GM23248 (cell line): Measurements from ENCODE around the gene SEMA3F. TPM values are rescaled to one million over a fixed set of nuclear protein-coding genes. Genes with fewer than 3 reads are reported as not detected.

Experiments
- DNase-seq: peaks from one replicate; pipeline ENCODE4 v3.0.0-alpha.2; 2015
- H2AFZ ChIP-seq: fragments of 200-600 bp; sonication (generic); 2 replicates; pipeline ENCODE4 v1.6.1; 2016; ENCODE audit warnings: antibody characterized with exemption
- H3F3A ChIP-seq: fragments of 200-600 bp; sonication (generic); 2 replicates; pipeline ENCODE4 v1.6.1; 2016; ENCODE audit warnings: mild to moderate bottlenecking, antibody characterized with exemption, mixed run types; ENCODE audit not compliant: insufficient read depth
- H3K27ac ChIP-seq: fragments of 200-600 bp; sonication (generic); 2 replicates; pipeline ENCODE4 v1.5.1; 2016; ENCODE audit warnings: mild to moderate bottlenecking
- H3K27me3 ChIP-seq: fragments of 200-600 bp; sonication (generic); replicated peaks from 2 replicates; pipeline ENCODE4 v1.6.1; 2016; ENCODE audit warnings: mild to moderate bottlenecking; ENCODE audit not compliant: insufficient read depth
- H3K36me3 ChIP-seq: fragments of 200-600 bp; sonication (generic); 2 replicates; pipeline ENCODE4 v1.6.1; 2016; ENCODE audit warnings: low read depth, mild to moderate bottlenecking
- H3K4me1 ChIP-seq: fragments of 200-600 bp; sonication (generic); 2 replicates; pipeline ENCODE4 v1.6.1; 2016; ENCODE audit warnings: mild to moderate bottlenecking; ENCODE audit not compliant: insufficient read depth
- H3K4me2 ChIP-seq: fragments of 200-600 bp; sonication (generic); one replicate; pipeline ENCODE4 v1.6.1; 2016; ENCODE audit warnings: mild to moderate bottlenecking; ENCODE audit not compliant: unreplicated experiment
- H3K4me3 ChIP-seq: fragments of 200-600 bp; sonication (generic); 2 replicates; pipeline ENCODE4 v1.5.1; 2016; ENCODE audit warnings: mild to moderate bottlenecking
- H3K79me2 ChIP-seq: fragments of 200-600 bp; sonication (generic); 2 replicates; pipeline ENCODE4 v1.6.1; 2016; ENCODE audit warnings: mild to moderate bottlenecking; ENCODE audit not compliant: insufficient read depth
- H3K9ac ChIP-seq: fragments of 200-600 bp; sonication (generic); 2 replicates; pipeline ENCODE4 v1.6.1; 2016; ENCODE audit warnings: mild to moderate bottlenecking
- H3K9me2 ChIP-seq: fragments of 200-600 bp; sonication (generic); 2 replicates; pipeline ENCODE4 v1.6.1; 2016; ENCODE audit warnings: mixed run types, mild to moderate bottlenecking, moderate library complexity; ENCODE audit not compliant: insufficient read depth
- H3K9me3 ChIP-seq: fragments of 200-600 bp; sonication (generic); one replicate; pipeline ENCODE4 v1.6.1; 2017; ENCODE audit warnings: low read depth
- H4K20me1 ChIP-seq: fragments of 200-600 bp; sonication (generic); 2 replicates; pipeline ENCODE4 v1.6.0; 2016; ENCODE audit not compliant: insufficient read depth
- EZH2 ChIP-seq: fragments of 200-600 bp; sonication (generic); IDR thresholded peaks from 2 replicates; pipeline ENCODE4 v1.6.1; 2018; ENCODE audit warnings: antibody characterized with exemption, mild to moderate bottlenecking; ENCODE audit not compliant: insufficient read depth, poor library complexity, severe bottlenecking
- EZH2phosphoT487 ChIP-seq: fragments of 200-600 bp; sonication (generic); IDR thresholded peaks from 2 replicates; pipeline ENCODE4 v1.6.1; 2018; ENCODE audit warnings: antibody characterized with exemption, moderate library complexity, mild to moderate bottlenecking, low read depth; ENCODE audit not compliant: insufficient read depth
- WGBS, 2 experiments: methylation state at CpG; one replicate each; pipeline ENCODE4 v1.1.6; 2015 to 2017; ENCODE audit warnings: low lambda C conversion rate in 2 of 2, low coverage in 1 of 2; ENCODE audit errors: missing lambda C conversion rate in 2 of 2; 5-methylcytosine and 5-hydroxymethylcytosine counted together
- in situ Hi-C: fragments of 300-500 bp; cut with MboI; formaldehyde crosslinking; loops from 2 replicates; pipeline ENCODE4 v1.15.0; 2020
- polyA plus RNA-seq: library from polyadenylated mRNA; unstranded; fragments of >200 nt; fragmentation: Nextera tagmentation; extraction: Ambion mirVana; gene quantifications from 2 replicates; pipeline ENCODE4 v1.2.1, GENCODE V29; 2016
- total RNA-seq: library from RNA; depleted of rRNA; stranded (reverse); fragments of >200 nt; shearing (Covaris generic); gene quantifications from 2 replicates; pipeline ENCODE4 v1.2.3, GENCODE V29; 2014

Gene SEMA3F
- total and polyA plus RNA-seq, 2 experiments from 2014 or later: 0.54 to 3.2 TPM

- Histone ChIP-seq H3K79me2 (no peaks in the 10 kb centered on the region), H3K9me2 (no peaks in the 10 kb centered on the region), H3F3A (no peaks in the 10 kb centered on the region), H3K9ac (no peak overlapping the region), H3K9me3 (no peaks in the 10 kb centered on the region), H3K27ac (no peak overlapping the region), H3K27me3 (peaks cover 6% of the 10 kb centered on the region), H3K4me1 (no peaks in the 10 kb centered on the region), H4K20me1 (no peaks in the 10 kb centered on the region), H3K4me3 (no peak overlapping the region), H3K36me3 (no peaks in the 10 kb centered on the region), H3K4me2 (no peak overlapping the region), H2AFZ (no peak overlapping the region)
- WGBS, 2 experiments: 82 to 84% methylated on average over 17 to 18 of the region's 18 CpGs
- in situ Hi-C loops: no loop called here
- TF ChIP-seq EZH2phosphoT487 (no peak), EZH2 (no peak)
- DNase-seq: no peak
These were observed 4.0 kb upstream of the SEMA3F start for GRCh38 chr3:50150863-50151686.

DNA sequence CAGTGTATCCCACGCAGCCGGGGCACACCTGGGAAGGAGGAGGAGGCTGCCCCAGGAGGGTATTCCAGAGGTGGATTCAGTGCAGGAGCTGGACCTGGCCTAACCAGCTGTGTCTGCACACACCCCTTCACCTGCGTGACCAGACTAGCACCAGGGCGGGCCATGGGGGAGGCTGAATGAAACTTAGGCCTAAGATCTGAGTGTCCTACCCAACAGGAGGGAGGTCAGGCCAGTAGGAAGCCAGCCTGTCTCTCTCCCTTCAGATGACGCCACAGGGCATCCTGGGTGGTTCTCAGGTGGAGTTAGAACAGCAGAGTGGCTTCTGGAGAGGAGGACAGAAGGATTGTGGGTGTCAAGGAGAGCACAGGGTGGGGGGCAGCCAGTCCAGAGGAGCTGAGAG is 3.4 kb upstream of the SEMA3F start:
- H2AFZ ChIP-seq: no peak overlapping the region
- H3K79me2 ChIP-seq: no peaks in the 10 kb centered on the region
- H3K9me2 ChIP-seq: no peaks in the 10 kb centered on the region
- H3K4me3 ChIP-seq: no peak overlapping the region
- no peaks in the 10 kb centered on the region for H3K36me3 ChIP-seq
- no peak overlapping the region for H3K9ac ChIP-seq
- H3K4me2 ChIP-seq: no peak overlapping the region
- H3F3A ChIP-seq: no peaks in the 10 kb centered on the region
- WGBS, 2 experiments: 67 to 80% methylated on average over 4 to 5 of the region's 5 CpGs
- H3K4me1 ChIP-seq: no peaks in the 10 kb centered on the region
- no peak for DNase-seq
- in situ Hi-C loops: no loop called here
- H3K27me3 ChIP-seq: peaks cover 8% of the 10 kb centered on the region
- H4K20me1 ChIP-seq: no peaks in the 10 kb centered on the region
- TF ChIP-seq EZH2 (no peak), EZH2phosphoT487 (no peak)
- H3K27ac ChIP-seq: no peak overlapping the region
- no peaks in the 10 kb centered on the region for H3K9me3 ChIP-seq

DNA sequence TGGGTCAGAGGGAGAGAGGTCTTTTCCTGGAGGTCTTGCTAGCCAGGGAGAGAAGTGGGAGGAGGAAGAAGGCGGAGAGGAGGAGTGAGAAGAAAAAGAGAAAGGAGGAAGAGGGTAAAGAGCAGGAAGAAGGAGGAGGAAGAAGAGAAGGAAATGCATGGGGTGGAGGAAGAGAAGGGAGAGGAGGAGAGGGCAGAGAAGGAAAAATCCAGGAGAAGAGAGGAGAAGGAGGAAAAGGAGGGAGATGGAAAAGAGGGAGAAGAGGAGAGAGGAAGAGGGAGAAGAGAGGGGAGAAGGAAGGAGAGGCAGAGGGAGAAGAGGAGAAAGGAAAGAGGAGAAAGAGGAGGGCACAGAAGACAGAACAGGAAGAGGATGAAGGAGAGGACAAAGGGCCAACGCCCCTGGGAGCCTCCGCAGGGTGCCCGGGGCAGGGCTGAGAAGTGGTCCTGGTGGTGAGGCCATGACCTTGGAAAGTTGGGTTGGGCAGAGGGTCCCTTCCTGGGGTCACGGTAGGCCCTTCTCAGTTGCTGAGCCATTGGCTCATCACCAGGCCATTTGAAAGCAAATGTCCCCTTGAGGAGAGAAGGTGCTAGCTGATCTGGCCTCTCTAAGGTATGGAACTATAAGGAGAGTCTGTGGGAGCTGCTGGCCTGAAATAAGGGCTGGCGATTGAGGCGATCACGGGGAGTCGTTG is 1.2 kb upstream of the SEMA3F start:
- no peaks in the 10 kb centered on the region; the same call in 1 of the 2 replicates for H3K4me1 ChIP-seq
- no peak for DNase-seq
- no peak for TF ChIP-seq EZH2phosphoT487
- TF ChIP-seq EZH2: no peak
- 76 to 83% methylated on average over 9 of the region's 9 CpGs for WGBS, 2 experiments
- peaks cover 8% of the 10 kb centered on the region for H3K27me3 ChIP-seq
- no peaks in the 10 kb centered on the region for H3K79me2 ChIP-seq
- H2AFZ ChIP-seq: no peak overlapping the region
- H3K9ac ChIP-seq: no peak overlapping the region
- no peaks in the 10 kb centered on the region for H3K9me2 ChIP-seq
- H3K27ac ChIP-seq: no peak overlapping the region
- H3K4me2 ChIP-seq: no peak overlapping the region
- in situ Hi-C loops: no loop called here
- no peaks in the 10 kb centered on the region for H3K9me3 ChIP-seq
- no peak overlapping the region for H3K4me3 ChIP-seq
- H3K36me3 ChIP-seq: no peaks in the 10 kb centered on the region
- no peaks in the 10 kb centered on the region for H3F3A ChIP-seq
- H4K20me1 ChIP-seq: no peaks in the 10 kb centered on the region

GRCh38 chr3:50154476-50154839 is 666 bp upstream of the SEMA3F start:
- Histone ChIP-seq H3K79me2 (no peaks in the 10 kb centered on the region), H3F3A (no peaks in the 10 kb centered on the region), H2AFZ (no peak overlapping the region), H3K9me3 (no peaks in the 10 kb centered on the region), H3K4me1 (no peaks in the 10 kb centered on the region; the same call in 1 of the 2 replicates), H4K20me1 (no peaks in the 10 kb centered on the region), H3K27me3 (peaks cover 8% of the 10 kb centered on the region), H3K9ac (no peak overlapping the region), H3K36me3 (no peaks in the 10 kb centered on the region), H3K9me2 (no peaks in the 10 kb centered on the region), H3K4me3 (no peak overlapping the region), H3K27ac (no peak overlapping the region), H3K4me2 (no peak overlapping the region)
- WGBS, 2 experiments: 17 to 18% methylated on average over 21 to 28 of the region's 34 CpGs
- no peak for TF ChIP-seq EZH2phosphoT487
- TF ChIP-seq EZH2: no peak
- no peak for DNase-seq
- in situ Hi-C loops: no loop called here
